Suprapubic skin (tissue), 4 donors: ENCODE results near the gene B4GALT5. TPM values are rescaled to one million over a fixed set of nuclear protein-coding genes. Genes with fewer than 3 reads are reported as not detected.

ENCODE experiments used
- DNase-seq, 2 donors: peaks; one replicate each; pipeline ENCODE4 v3.0.0-alpha.2; 2019; ENCODE audit warnings: low spot score in 2 of 2
- H3K27ac ChIP-seq: fragments of 200-600 bp; sonication (generic); one replicate; pipeline ENCODE4 v1.5.1; 2019
- H3K27me3 ChIP-seq: fragments of 200-600 bp; sonication (generic); one replicate; pipeline ENCODE4 v1.5.1; 2019
- H3K36me3 ChIP-seq: fragments of 200-600 bp; sonication (generic); one replicate; pipeline ENCODE4 v1.5.1; 2019
- H3K4me1 ChIP-seq: fragments of 200-600 bp; sonication (generic); one replicate; pipeline ENCODE4 v1.5.1; 2019
- H3K4me3 ChIP-seq: fragments of 200-600 bp; sonication (generic); one replicate; pipeline ENCODE4 v1.5.1; 2019; ENCODE audit warnings: mild to moderate bottlenecking
- H3K9me3 ChIP-seq: fragments of 200-600 bp; sonication (generic); one replicate; pipeline ENCODE4 v1.5.1; 2019
- EP300 ChIP-seq: sonication (generic); formaldehyde crosslinking; IDR thresholded peaks from one replicate; pipeline ENCODE4 v1.6.1; 2017; ENCODE audit warnings: antibody characterized with exemption
- POLR2A ChIP-seq, 2 donors: fragments of 450-650 bp; IDR thresholded peaks; one replicate each; pipeline ENCODE4 v1.6.1; 2017; ENCODE audit warnings: antibody characterized with exemption in 2 of 2, mild to moderate bottlenecking in 2 of 2, moderate library complexity in 2 of 2
- POLR2AphosphoS5 ChIP-seq, 3 donors: sonication (generic); formaldehyde crosslinking; IDR thresholded peaks; one replicate each; pipeline ENCODE4 v1.6.1; 2017; ENCODE audit warnings: antibody characterized with exemption in 3 of 3
- WGBS: methylation state at CpG from one replicate; pipeline ENCODE4 v1.1.5; 2018; 5-methylcytosine and 5-hydroxymethylcytosine counted together
- total RNA-seq, 4 donors: library from RNA; depleted of rRNA; stranded (reverse); fragments of >200 nt; gene quantifications; one replicate each; pipeline ENCODE4 v1.1.0, GENCODE V29; 2016
- TF ChIP-seq, protein P1 (sequence below), 2 donors: fragments of 200-600 bp in 1 of 2; fragments of 450-650 bp in 1 of 2; sonication (generic) in 1 of 2; IDR thresholded peaks; one replicate each; pipeline ENCODE4 v1.5.1; 2016 to 2019; ENCODE audit warnings: antibody characterized with exemption in 2 of 2, mild to moderate bottlenecking in 1 of 2, moderate library complexity in 1 of 2

Gene B4GALT5
- total RNA-seq, 4 donors from 2014 or later = 8.8 to 12.7 (median 10.1) TPM

DNA sequence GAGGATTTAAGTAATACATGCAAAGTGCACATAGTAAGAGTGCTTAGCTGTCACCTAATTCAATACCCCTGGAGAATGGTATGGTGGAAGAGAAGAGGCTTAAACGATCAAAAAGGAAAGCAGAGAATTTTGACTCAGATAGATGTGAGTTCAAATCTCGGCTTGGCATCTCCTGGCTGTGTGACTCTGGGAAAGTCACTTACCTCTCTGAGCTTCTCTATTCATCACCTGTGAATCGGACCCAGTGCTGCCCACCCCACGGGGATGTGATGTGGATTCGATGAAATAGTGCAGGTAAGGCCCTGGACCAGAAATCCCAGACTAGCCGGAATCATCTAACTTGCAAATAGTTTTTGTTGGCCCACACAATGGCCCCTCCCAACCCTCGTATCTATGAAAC lies 1.8 kb upstream of the B4GALT5 start:
- peaks cover 34% of the 10 kb centered on the region for H3K4me1 ChIP-seq
- H3K27ac ChIP-seq = no peak overlapping the region
- TF ChIP-seq POLR2A (IDR thresholded peaks at IDR 0.05) (no peak), EP300 (no peak), POLR2AphosphoS5 (IDR thresholded peaks at IDR 0.05) (no peak)
- TF ChIP-seq, protein P1, sequence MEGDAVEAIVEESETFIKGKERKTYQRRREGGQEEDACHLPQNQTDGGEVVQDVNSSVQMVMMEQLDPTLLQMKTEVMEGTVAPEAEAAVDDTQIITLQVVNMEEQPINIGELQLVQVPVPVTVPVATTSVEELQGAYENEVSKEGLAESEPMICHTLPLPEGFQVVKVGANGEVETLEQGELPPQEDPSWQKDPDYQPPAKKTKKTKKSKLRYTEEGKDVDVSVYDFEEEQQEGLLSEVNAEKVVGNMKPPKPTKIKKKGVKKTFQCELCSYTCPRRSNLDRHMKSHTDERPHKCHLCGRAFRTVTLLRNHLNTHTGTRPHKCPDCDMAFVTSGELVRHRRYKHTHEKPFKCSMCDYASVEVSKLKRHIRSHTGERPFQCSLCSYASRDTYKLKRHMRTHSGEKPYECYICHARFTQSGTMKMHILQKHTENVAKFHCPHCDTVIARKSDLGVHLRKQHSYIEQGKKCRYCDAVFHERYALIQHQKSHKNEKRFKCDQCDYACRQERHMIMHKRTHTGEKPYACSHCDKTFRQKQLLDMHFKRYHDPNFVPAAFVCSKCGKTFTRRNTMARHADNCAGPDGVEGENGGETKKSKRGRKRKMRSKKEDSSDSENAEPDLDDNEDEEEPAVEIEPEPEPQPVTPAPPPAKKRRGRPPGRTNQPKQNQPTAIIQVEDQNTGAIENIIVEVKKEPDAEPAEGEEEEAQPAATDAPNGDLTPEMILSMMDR (IDR thresholded peaks at IDR 0.05) = no peak
- H3K27me3 ChIP-seq = no peaks in the 10 kb centered on the region
- WGBS = 94% methylated on average over 7 of the region's 7 CpGs
- H3K9me3 ChIP-seq = no peaks in the 10 kb centered on the region
- no peak for DNase-seq
- no peaks in the 10 kb centered on the region for H3K36me3 ChIP-seq
- H3K4me3 ChIP-seq = no peak overlapping the region

DNA sequence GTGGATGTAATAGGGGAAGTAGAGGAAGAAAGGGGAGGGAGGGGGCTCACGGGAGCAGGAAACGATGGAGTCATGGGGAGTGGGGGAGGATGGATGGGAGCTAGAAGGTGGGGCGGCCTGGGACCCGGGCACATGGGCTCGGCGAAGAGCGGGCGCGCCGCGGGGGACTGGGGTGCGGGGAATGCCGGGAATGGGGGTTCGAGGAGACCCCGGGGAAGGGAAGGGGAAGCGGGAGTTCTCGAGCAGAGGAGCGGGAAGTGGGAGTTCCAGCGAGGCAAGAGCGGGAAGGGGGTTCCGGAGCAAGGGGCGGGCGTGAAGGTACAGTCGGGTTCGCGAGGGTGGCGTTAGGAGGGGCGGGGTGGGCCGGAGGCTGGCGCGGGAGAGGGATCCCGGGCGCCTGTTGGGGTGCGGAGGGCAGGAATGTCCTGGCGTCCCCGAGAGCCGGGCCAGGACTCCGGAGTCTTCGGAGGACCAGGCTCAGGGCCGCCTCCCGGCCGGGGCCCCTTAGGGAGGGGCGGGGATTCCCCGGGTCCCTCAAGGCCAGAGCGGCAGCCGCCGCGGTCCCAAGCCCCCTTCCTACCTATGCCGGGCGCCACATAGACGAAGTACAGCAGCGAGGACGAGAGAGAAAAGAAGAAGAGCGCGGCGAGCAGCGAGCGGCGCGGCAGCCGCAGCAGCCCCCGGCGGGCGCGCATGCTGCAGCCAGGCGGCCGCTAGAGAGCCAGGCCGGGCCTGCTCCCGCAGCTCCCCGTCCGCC lies 504 bp downstream of the B4GALT5 start:
- H3K4me1 ChIP-seq = peaks cover 44% of the 10 kb centered on the region

DNA sequence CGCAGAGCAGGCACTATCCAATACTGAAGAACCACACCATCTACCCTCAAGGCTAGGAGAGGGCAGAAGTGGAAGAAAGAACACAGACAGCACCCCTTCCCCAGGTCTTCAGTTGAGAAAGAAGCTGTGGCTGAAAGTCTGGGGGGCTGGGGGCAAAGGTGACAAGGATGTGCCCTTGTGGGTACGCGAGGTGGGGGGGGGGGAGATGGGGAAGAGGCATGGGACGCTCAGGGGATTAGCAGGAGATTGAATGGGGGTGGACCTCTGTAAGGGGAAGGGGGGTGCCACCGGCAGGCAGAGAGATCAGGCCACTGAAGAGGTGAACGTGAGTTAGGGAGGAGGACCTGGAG lies 1.1 kb downstream of the B4GALT5 start:
- Histone ChIP-seq H3K4me1 (peaks cover 44% of the 10 kb centered on the region), H3K27me3 (no peaks in the 10 kb centered on the region), H3K27ac (peak overlapping the region; percentile 93), H3K36me3 (no peaks in the 10 kb centered on the region), H3K4me3 (peak overlapping the region; percentile 97), H3K9me3 (no peaks in the 10 kb centered on the region)
- no peak for TF ChIP-seq POLR2AphosphoS5 (IDR thresholded peaks at IDR 0.05)
- no peak for TF ChIP-seq POLR2A (IDR thresholded peaks at IDR 0.05)
- TF ChIP-seq, protein P1 (IDR thresholded peaks at IDR 0.05) = no peak
- TF ChIP-seq EP300 = no peak
- WGBS = 10% methylated on average over 6 of the region's 6 CpGs
- DNase-seq = no peak

More for the DNA sequence above, 504 bp downstream of the B4GALT5 start:
- WGBS = under 1% methylated on average over 53 of the region's 71 CpGs
- Histone ChIP-seq H3K36me3 (no peaks in the 10 kb centered on the region), H3K27ac (peak overlapping the region; percentile 93), H3K4me3 (peak overlapping the region; percentile 97), H3K27me3 (no peaks in the 10 kb centered on the region), H3K9me3 (no peaks in the 10 kb centered on the region)
- TF ChIP-seq EP300 (no peak), POLR2A (IDR thresholded peaks at IDR 0.05) (peak in 1 of 2 donors; percentile 63)
- TF ChIP-seq, protein P1 (IDR thresholded peaks at IDR 0.05) = peak in 1 of 2 donors; percentile 14
- peak; percentile 77 to 81 for DNase-seq

DNA sequence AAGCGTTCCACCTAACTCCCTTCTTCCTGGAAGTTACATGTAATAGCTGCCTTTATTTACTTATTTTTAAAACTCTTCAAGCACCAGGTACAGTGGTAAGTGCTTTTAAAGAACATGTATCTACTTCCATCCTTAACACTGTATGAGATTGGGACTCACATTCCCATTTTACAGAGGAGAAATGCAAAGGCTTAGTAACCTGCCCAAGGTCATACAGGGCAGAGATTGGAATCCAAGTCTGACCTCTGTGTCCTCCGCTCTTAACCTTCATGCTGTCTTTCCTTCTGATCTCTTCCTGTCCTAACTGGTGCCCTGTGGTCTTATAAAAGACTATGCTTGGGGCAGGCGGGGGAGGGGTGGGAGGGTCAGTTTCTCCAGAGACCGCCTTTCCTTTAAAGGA lies 1.6 kb downstream of the B4GALT5 start:
- no peak for TF ChIP-seq POLR2A (IDR thresholded peaks at IDR 0.05)
- TF ChIP-seq, protein P1 (IDR thresholded peaks at IDR 0.05) = no peak
- TF ChIP-seq EP300 = no peak
- no peak for TF ChIP-seq POLR2AphosphoS5 (IDR thresholded peaks at IDR 0.05)
- peaks cover 48% of the 10 kb centered on the region for H3K4me1 ChIP-seq
- no peaks in the 10 kb centered on the region for H3K27me3 ChIP-seq
- no peak for DNase-seq
- WGBS = 54% methylated on average over 4 of the region's 4 CpGs
- H3K27ac ChIP-seq = no peak overlapping the region
- H3K4me3 ChIP-seq = peak overlapping the region; percentile 97
- no peaks in the 10 kb centered on the region for H3K36me3 ChIP-seq
- H3K9me3 ChIP-seq = no peaks in the 10 kb centered on the region

DNA sequence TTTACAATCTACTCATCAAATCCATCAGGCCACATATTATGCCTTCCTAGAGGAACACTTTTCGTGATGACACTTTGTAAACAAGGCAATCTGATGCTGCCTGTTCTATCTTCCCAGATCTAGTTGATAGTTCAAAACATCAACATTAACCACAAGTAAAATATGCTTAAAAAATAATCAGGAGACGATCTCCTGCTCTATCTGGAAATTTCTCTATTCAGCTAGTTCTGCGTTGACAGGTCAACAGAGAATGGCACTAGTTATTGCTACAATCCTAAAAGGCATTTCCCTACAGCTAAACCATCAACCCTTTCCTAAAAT lies 2.1 kb downstream of the B4GALT5 start:
- TF ChIP-seq POLR2AphosphoS5 (IDR thresholded peaks at IDR 0.05) = no peak
- TF ChIP-seq, protein P1 (IDR thresholded peaks at IDR 0.05) = no peak
- no peak for TF ChIP-seq EP300
- no peak for TF ChIP-seq POLR2A (IDR thresholded peaks at IDR 0.05)
- 35% methylated on average over 3 of the region's 3 CpGs for WGBS
- Histone ChIP-seq H3K4me1 (peaks cover 53% of the 10 kb centered on the region), H3K36me3 (no peaks in the 10 kb centered on the region), H3K4me3 (peak overlapping the region; percentile 97), H3K27me3 (no peaks in the 10 kb centered on the region), H3K9me3 (no peaks in the 10 kb centered on the region), H3K27ac (peak overlapping the region; percentile 8)
- DNase-seq = no peak
